Measurements from ENCODE around the gene STXBP2.

- no peak for TF ChIP-seq CTCF (IDR thresholded peaks at IDR 0.05)
- no peak for TF ChIP-seq POLR2A (IDR thresholded peaks at IDR 0.05)
These were observed 2.0 kb downstream of the STXBP2 start for GRCh38 chr19:7638802-7639465.
